Keratinocyte (primary cell): ENCODE results near the gene XAB2.

Experiments
- EZH2 ChIP-seq: IDR thresholded peaks from one replicate; pipeline ENCODE4 v1.6.1; 2012; ENCODE audit warnings: inconsistent platforms, mild to moderate bottlenecking, low read length, moderate library complexity
- TF ChIP-seq, protein P1 (sequence below), 3 experiments: IDR thresholded peaks in 1 of 3; conservative IDR thresholded peaks in 1 of 3; optimal IDR thresholded peaks in 1 of 3; 2 replicates in 2 of 3; 3 replicates in 1 of 3; pipeline versions ENCODE3 to v1.5.1; 2011; ENCODE audit warnings: low read length in 3 of 3, mild to moderate bottlenecking in 3 of 3, moderate library complexity in 2 of 3, control low read depth in 1 of 3, inconsistent platforms in 1 of 3; ENCODE audit not compliant: insufficient read depth in 2 of 3; ENCODE audit errors: extremely low read depth in 1 of 3

DNA sequence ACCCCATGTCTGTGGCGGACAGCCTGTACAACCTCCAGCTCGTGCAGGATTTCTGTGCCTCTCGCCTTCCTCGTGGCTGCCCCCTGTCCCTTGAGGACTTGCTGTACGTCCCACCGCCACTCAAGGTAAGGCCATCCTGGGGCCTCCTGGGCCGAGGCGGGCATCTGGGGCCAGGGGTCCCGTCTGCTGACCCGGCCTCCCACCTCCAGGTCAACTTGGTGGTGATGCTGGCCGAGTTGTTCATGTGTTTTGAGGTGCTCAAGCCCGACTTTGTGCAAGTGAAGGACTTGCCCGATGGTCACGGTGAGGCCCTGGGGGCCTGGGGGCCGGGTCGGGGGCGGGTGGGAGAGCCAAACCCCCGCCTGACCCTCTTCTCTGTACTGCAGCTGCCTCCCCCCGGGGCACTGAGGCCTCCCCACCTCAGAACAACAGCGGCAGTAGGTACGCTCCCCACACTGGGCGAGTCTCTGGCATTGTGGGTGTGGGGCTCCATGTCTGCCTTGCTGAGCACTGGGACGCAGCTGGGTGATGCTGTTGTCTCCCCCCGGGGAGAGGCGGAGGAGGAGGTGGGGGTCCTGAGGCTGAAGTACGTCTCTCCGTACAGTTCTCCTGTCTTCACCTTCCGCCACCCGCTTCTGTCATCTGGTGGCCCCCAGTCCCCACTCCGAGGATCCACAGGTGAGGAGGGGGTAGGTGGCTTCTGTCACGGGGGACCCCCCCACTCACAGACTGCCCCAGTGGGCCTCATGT is 18.7 kb downstream of the XAB2 start:
- TF ChIP-seq, protein P1, sequence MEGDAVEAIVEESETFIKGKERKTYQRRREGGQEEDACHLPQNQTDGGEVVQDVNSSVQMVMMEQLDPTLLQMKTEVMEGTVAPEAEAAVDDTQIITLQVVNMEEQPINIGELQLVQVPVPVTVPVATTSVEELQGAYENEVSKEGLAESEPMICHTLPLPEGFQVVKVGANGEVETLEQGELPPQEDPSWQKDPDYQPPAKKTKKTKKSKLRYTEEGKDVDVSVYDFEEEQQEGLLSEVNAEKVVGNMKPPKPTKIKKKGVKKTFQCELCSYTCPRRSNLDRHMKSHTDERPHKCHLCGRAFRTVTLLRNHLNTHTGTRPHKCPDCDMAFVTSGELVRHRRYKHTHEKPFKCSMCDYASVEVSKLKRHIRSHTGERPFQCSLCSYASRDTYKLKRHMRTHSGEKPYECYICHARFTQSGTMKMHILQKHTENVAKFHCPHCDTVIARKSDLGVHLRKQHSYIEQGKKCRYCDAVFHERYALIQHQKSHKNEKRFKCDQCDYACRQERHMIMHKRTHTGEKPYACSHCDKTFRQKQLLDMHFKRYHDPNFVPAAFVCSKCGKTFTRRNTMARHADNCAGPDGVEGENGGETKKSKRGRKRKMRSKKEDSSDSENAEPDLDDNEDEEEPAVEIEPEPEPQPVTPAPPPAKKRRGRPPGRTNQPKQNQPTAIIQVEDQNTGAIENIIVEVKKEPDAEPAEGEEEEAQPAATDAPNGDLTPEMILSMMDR (optimal IDR thresholded peaks at IDR 0.05 in 1 of 3, IDR thresholded peaks at IDR 0.05 in 1 of 3, conservative IDR thresholded peaks at IDR 0.05 in 1 of 3; ENCODE audit: extremely low read depth in 1 of 3, insufficient read depth in 2 of 3, low read length in 3 of 3): no peak
- TF ChIP-seq EZH2: no peak
